ENCODE results near the gene ACOT12. TPM values are rescaled to one million over a fixed set of nuclear protein-coding genes. Genes with fewer than 3 reads are reported as not detected.

ACOT12 gene
- total RNA-seq, 1 donor from 2014 or later, result not detected

DNA sequence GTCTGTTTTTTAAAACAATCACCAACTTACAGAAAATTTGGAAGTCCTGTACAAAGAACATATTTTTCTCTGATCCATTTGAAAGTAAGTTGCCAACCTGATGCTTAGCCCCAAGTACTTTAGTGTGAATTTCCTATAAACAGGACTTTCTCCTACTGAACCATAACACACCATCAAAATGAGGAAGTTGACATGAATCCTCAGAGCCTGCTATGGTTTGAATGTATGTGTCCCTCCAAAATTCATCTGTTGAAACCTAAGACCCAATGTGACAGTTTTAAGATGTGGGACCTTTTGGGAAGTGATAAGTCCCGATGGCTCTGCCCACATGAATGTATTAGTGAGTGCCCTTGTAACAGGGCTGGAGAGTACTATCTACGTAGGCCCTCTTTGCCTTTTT is 6.4 kb upstream of the ACOT12 start:
- Mint-ChIP-seq H3K4me1 (no peaks in the 10 kb centered on the region), H3K4me3 (no peak overlapping the region), H3K36me3 (ENCODE audit: low read depth) (no peaks in the 10 kb centered on the region), H3K27ac (ENCODE audit: unreplicated experiment) (no peak overlapping the region), H3K9me3 (peaks cover under 1% of the 10 kb centered on the region), H3K27me3 (ENCODE audit: low read depth) (peaks cover 23% of the 10 kb centered on the region)
- no peak for DNase-seq (ENCODE audit: low read depth, low spot score)
- no peak for TF ChIP-seq CTCF (conservative IDR thresholded peaks at IDR 0.05)

- Mint-ChIP-seq H3K4me3 (no peak overlapping the region), H3K4me1 (no peaks in the 10 kb centered on the region), H3K27me3 (ENCODE audit: low read depth) (peaks cover 36% of the 10 kb centered on the region), H3K36me3 (ENCODE audit: low read depth) (no peaks in the 10 kb centered on the region), H3K27ac (ENCODE audit: unreplicated experiment) (no peak overlapping the region), H3K9me3 (peaks cover 4% of the 10 kb centered on the region)
- no peak for TF ChIP-seq CTCF (conservative IDR thresholded peaks at IDR 0.05)
- no peak for DNase-seq (ENCODE audit: low read depth, low spot score)
These were observed 4.8 kb upstream of the ACOT12 start for GRCh38 chr5:81398741-81399140.

GRCh38 chr5:81397176-81397575 is 3.2 kb upstream of the ACOT12 start:
- DNase-seq (ENCODE audit: low read depth, low spot score), result no peak
- peaks cover 49% of the 10 kb centered on the region for H3K27me3 Mint-ChIP-seq (ENCODE audit: low read depth)
- H3K27ac Mint-ChIP-seq (ENCODE audit: unreplicated experiment), result no peak overlapping the region
- no peak for TF ChIP-seq CTCF (conservative IDR thresholded peaks at IDR 0.05)
- H3K4me1 Mint-ChIP-seq, result no peaks in the 10 kb centered on the region
- peaks cover 4% of the 10 kb centered on the region for H3K9me3 Mint-ChIP-seq
- no peak overlapping the region for H3K4me3 Mint-ChIP-seq
- H3K36me3 Mint-ChIP-seq (ENCODE audit: low read depth), result no peaks in the 10 kb centered on the region

DNA sequence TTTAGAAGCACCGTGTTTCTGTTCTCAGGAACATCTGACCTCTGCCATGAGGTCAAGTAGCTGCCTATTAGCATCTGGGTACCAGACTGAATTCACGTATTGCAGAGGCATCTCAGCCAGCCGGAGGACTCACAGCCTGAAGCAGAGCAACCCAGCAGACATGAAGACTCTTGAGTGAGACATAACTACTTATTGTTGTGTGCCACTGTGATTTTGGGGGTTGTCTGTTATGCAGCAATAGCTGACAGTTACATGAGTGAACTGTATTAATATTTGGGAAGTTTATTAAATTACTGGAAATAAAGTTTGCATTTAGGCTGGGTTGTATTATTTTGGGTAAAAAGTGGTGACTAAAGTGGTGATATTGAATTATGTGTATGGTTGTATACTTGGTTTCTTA is 1.3 kb upstream of the ACOT12 start:
- Mint-ChIP-seq H3K9me3 (peaks cover 4% of the 10 kb centered on the region), H3K27me3 (ENCODE audit: low read depth) (peaks cover 57% of the 10 kb centered on the region), H3K36me3 (ENCODE audit: low read depth) (no peaks in the 10 kb centered on the region), H3K27ac (ENCODE audit: unreplicated experiment) (no peak overlapping the region), H3K4me3 (peak overlapping the region; percentile 54), H3K4me1 (no peaks in the 10 kb centered on the region)
- DNase-seq (ENCODE audit: low read depth, low spot score), result no peak
- no peak for TF ChIP-seq CTCF (conservative IDR thresholded peaks at IDR 0.05)

GRCh38 chr5:81393430-81393782 is 528 bp downstream of the ACOT12 start:
- Mint-ChIP-seq H3K4me3 (peak overlapping the region; percentile 54), H3K36me3 (ENCODE audit: low read depth) (no peaks in the 10 kb centered on the region), H3K27ac (ENCODE audit: unreplicated experiment) (no peak overlapping the region), H3K9me3 (peaks cover 4% of the 10 kb centered on the region), H3K4me1 (no peaks in the 10 kb centered on the region), H3K27me3 (ENCODE audit: low read depth) (peaks cover 54% of the 10 kb centered on the region)
- TF ChIP-seq CTCF (conservative IDR thresholded peaks at IDR 0.05), result no peak
- DNase-seq (ENCODE audit: low read depth, low spot score), result no peak

DNA sequence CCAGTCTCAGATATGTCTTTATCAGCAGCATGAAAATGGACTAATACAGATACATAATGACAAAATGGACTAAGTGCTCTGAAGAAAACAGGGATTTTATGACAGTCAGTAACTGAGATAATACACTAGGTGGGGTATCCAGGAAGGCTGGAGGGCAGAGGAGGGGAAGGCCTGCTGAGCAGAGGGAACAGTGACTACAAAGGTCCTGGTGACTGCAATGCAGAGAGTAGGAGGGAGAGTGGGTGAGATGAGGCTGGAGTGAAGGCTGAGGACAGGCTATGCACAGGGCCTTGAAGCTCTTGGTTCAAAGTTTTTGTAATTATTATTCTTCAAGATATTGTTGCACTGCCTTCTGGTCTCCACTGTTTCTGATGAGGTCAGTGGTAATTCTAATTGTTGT is 4.9 kb downstream of the ACOT12 start:
- Mint-ChIP-seq H3K4me3 (no peak overlapping the region), H3K36me3 (ENCODE audit: low read depth) (no peaks in the 10 kb centered on the region), H3K9me3 (no peaks in the 10 kb centered on the region), H3K27me3 (ENCODE audit: low read depth) (peaks cover 24% of the 10 kb centered on the region), H3K27ac (ENCODE audit: unreplicated experiment) (no peak overlapping the region), H3K4me1 (no peaks in the 10 kb centered on the region)
- no peak for DNase-seq (ENCODE audit: low read depth, low spot score)
- no peak for TF ChIP-seq CTCF (conservative IDR thresholded peaks at IDR 0.05)

Data from neural crest cell (in vitro differentiated cells).